ENCODE results near the gene CELF4.

CELF4 gene

DNA sequence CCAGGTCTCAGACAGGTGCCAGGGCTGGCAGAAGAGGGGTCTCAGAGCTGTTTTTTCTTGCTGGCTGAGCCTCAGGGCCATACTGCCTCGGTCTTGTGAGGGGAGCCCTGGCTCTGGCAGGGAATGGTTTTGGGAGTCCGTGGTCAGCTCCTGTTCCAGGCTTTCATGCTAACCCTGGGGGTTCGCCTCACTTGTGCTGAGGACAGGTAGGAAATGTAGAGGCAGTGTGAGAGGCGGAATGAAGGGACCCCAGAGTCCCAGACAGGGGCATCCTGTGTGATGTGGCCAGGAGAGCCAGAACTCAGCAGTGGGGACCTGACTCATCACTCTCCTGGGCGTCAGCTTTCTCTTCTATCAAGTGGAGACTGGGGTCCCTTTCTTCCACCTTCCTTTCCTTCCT, 5.7 kb upstream of the CELF4 start:
- no peak for DNase-seq

DNA sequence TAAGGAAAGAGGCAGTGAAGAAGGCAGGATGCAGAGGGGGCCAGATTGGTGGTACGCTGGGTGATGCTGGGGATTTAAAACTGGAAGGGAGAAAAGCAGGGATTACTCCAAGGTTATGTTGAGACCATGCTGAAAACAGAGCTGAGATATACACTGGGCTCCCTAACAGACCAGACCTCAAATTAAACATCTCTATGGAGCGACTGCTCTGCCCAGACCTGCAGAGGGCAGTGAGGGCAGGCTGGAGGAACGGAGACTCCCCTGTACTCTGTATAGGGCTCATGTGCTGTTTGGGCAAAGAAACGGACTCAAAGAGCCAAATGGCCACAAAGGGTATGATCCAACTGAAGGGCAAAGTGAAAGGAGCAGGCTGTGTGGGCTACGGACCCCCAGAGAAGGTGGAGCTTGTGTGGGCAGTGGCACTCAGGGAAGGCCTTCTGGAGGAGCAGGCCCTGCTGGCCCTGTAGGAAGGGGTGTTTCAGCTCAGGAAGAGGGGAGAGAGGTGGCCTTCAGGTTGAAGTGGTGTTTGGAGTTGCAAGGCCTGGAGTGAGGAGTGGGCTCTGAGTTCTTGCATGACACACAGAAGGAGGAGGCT, 4.8 kb upstream of the CELF4 start:
- no peak for DNase-seq

DNA sequence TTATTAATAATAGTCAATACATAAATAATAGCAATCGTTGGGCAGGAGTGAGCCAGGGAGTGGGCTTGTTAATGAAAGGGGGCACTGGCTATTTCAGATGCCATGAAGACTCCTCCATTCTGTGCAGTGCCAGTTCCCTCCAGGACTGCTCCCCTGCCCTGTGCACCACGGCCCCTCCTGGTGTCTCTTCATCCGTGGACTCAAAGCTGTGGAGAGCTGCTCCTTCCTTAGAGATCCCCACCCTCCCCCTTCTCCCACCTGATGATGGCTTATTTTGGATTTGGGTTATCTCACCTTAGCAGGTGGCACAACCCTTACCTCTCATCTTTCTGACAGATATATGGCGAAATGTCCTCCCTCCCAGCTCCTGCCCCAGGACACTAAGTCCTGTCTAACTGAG, 3.1 kb upstream of the CELF4 start:
- no peak for DNase-seq

DNA sequence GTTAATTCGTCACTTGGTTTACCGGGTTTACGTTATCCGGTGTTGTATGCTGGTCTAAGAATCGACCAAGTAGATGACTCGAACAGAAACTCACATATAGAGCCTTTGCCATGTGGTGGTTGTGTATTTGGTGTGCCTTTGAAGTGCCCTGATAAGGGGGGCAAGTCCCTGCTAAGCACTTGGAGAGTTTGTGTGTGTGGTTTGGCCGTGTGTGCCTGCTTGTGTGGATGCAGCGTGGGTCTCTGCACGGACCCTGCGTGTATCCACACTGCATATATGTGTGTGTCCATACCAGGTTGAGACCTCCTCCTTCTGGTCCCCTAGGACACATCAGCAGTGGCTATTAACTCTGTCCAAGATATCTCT, 2.4 kb upstream of the CELF4 start:
- DNase-seq: no peak

DNA sequence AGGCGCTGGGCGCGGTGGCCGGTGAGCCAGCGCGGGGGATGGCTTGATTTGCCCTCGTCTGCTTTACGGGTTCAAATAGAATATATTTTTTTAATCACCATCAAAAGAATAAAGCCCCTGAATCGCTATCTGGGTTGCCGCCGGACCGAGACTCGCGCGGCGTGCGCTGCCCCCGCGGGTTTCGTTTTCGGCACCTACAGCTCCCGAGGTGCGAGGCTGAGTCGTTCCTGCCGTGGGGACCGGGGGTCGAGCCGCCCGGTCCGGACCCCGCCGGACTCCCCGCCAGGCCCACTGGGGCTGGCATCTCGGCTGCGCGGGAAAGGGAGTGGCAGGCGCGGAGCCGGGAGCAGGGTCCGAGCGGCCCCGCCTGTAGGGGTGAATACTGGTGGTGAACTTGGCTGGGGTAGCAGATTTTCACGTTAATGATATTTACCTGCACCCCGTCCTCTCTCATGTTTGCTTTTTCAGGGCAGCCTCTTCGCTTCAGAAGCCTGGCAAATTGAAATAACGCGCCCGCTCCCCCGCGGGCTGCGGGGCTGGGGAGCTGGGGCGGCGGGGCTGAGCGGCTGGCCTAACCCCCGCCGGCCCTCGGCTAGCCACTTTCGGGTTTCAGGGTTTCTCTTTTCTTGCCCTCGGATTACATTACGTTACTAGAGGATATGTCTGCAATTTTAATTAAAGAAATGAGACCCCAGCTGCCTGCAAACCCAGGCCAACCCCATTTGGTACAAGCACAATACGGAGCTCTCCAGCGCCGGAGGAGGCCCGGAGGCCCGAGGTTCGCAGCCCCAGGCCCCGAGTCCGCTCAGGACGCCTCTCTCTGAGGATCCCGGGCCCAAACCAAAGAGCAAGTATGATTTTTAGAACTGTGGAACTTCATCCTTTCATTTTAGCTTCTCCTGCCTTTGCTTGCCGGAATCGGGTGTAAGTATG, 1.7 kb upstream of the CELF4 start:
- no peak for DNase-seq

DNA sequence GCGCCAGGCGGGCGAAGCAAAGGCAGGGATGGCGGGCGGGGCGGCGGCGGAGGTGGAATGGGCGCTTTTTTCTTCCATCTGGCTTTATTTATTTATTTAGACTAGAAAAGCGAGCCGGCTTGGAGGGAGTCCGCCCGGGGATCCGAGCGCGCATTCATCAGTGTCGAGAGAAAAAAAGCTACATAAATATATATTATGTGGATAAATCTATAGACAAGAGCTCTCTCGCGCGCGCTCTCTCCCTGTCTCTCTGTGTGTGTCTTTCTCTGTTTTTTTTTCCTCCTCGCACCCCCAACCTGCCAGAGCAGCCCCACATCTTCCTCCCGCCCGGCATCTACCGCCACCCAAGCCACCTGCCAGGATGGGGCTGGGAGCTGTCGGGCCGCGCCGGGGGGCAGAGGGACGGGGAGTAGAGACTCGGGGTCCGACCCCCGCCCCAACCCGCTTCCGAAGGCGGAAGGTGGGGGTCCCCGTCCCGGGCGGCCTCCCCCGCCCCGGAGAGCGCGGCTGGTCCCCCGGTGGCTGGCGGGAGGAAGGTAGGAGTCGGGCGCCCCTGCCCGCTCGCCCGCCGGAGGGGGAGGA, 972 bp upstream of the CELF4 start:
- no peak for DNase-seq

DNA sequence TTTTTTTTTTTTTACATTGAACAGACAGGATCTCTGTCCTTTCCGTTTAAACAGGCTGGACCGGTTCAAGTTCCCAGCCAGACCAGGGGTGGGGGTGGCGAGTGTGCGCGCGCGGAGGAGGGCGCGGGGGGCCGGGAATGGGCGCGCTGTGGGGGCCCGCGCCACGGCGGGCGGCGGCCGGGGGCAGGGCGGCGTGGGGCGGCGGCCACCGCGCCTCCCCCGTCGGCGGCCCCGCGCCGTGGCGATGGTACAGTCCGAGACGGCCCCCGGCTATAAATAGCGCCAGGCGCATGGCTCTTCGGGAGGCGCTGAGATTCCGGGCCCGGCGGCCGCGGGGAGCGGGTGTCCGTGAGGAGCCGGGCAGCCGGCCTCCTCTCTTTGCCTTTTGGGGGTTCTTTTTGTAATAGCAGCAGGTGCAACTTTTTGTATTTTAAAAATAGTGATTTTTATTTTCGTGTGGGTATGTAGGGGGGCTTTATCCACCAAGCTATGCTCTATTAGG, 430 bp upstream of the CELF4 start:
- DNase-seq: no peak

DNA sequence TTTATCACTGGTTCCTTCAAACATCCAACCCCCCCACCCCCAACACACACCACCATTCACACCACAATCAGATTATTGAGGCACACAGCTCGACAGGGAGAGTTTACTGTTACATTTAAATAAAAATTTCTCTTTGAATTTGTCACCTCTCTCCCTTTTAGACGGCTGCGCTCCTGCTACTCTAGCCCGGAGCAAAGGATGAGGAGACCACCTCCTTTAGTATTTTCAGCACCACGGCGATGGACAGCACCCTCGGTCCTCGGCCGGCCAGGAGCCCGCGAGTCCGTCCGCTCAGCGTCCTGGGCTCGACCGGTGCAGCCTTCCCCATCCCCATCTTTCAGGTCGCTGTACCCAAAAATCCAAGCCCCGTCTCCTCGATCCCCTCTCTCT, 892 bp downstream of the CELF4 start:
- DNase-seq: no peak

DNA sequence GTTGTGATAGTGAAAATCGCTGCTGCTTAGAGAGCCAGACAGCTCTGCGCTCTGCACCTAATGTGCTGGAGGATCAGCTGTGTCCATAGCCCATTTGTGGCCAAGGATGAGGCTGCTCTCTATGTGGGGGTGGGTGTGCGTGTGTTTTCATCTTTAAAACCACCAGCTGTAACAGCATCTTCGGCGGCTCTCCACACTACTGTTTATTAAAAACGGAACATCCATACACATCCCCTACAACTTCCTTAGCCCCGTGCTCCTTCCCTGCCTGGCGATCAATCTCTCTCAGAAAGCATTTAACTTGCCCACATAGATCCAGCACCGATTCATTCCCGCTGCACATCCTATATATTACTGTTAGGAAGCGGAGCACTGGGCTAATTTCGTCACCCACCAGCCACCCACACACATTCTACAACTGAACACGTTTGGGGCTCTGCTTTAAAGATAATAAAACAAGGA, 1.6 kb downstream of the CELF4 start:
- DNase-seq: no peak

DNA sequence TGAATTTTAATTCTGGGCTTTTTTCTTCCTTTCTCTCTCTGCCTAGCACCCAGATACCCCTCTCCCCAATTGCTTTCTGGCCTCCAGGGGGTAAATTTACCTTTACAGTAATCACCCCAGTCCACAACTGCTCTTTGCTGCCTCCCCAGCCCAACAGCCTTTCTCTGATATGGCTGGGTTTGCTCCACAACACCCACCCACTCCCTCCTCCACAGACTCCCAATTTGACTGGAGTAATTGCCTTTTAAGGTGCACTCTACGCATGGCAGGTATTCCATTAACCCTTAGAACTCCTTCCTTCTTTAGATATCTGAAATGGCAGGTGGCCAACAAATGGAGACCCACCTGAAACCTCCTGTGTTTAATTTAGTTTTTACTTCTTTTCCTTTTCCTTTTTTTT, 3.6 kb downstream of the CELF4 start:
- no peak for DNase-seq

DNA sequence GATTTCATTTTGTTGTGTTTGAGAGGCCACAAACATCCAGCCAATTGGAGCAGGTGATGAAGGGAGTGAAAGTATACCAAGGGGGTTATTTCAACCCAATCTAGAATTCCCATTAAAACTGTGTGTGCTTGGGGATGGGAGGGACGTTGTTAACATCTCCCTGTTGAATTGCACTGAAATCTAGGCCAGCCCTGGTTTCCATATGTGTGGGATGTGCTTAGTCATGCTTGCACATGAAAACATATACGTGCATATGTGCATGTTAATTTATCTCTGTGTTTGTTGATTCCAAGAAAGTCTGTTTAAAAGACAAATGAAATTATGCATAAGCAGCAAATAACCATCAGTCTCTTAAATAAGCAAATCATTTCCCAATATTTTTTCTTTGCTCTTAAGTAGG, 5.6 kb downstream of the CELF4 start:
- no peak for DNase-seq

DNA sequence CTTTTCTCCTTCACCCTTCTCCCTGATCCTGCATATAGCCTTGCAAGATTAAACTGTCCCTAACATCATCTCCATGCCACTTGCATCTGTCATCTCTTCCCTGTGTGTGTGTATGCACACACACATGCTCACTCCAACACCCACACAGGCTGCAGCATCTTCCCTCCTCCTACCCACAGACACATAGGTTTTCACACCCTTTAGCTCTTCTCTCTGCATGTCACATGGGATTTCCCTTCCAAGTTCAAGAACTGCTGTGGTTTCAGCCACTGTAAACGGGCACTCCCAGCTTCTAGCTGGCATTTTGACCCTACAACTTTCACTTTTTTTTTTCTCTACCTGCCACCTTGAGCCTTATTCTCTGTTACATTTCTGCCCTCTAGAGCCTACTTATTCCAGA, 6.4 kb downstream of the CELF4 start:
- no peak for DNase-seq

DNA sequence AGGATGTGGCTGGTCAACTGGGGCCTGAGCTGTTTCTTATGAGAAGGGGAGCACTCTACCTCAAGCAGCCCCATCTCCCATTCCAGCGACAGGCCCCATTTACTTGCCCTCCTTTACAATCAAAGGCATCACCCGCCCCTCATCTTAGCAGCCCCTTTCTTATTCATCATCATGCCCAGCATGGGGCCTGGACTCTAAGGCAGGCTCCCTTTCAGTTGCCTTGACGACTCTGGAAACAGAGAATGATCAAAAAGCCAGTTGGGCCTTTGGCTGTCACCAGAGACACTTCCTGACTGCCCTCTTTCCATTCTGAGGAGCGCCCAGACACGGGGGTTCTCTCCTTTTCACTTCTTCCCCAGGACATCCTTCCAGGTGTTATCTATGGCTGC, 11.2 kb downstream of the CELF4 start:
- no peak for DNase-seq

DNA sequence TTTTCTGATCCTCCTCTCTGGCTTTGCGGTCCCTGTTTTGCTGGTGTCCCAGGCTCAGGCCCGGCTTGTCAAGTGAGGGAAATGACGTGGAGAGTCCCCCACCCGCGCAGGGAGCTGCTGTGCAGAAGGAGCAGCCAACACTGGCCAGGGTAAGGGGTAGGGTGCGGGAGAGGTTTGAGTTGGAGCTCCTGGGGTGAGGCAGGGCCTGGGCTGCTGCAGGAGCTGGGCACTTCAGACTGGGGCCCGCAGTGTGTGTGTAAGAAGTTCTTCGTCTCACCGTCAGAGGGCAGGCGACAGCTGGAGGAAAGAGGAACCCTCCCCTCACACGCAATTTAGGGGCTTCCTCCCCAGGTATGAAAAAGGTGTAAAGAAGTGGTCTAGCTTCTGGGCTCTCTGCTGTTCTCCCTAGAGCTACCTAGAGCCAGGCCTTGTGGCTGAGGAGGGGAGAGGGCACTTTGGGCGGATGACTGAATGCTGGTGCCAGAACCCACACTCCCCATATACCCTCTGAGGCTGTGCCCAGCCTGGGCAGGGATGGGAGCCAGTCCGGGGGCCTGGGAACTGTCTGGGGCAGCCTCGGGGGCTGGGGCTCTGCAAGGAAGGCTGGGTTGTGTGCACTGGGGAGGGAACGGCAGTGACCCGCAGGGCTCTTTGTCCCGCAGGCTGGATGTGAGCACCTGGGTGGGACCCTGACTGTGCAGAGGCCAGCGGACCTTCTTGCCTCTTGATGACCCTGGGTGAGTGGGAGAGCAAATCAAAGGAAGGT, 11.8 kb downstream of the CELF4 start:
- DNase-seq: no peak

DNA sequence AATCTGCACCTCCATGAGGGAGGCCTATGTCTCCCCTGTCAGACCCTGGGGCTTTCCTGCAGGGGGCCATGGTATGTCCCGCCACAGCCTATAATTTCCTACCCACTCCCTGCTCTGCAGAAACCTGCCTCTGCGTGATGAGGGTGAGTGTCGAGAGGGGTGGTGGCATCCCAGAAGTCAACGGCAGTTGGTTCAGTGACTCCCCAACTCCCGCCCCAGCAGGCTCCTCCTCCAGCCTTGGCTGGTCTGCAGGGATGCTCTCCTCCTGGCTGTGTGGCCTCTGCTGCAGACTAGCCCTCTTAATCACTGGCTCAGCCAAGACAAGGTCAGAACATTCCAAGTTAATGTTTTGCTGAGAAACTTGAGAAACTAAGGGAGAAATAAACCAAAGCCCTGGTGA, 13.3 kb downstream of the CELF4 start:
- no peak for DNase-seq

DNA sequence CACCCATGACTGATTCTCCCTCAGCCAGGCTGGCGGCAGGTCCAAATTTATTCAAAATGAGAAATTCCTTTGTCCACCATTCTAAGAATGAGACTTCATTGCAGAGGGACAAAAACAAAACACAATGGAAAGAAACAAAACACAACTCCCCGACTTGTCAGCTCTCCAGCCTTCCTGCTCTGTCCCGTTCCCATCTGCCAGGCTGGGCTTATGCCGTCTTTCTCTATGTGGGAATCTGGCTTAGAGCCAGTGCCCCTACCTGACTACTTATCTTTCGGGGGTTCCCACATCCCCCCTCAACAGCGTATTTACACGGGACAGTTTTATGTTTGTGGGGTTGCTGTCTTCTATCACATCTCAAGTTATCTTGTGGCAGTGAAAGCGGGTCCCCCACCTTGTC, 13.8 kb downstream of the CELF4 start:
- DNase-seq: no peak

DNA sequence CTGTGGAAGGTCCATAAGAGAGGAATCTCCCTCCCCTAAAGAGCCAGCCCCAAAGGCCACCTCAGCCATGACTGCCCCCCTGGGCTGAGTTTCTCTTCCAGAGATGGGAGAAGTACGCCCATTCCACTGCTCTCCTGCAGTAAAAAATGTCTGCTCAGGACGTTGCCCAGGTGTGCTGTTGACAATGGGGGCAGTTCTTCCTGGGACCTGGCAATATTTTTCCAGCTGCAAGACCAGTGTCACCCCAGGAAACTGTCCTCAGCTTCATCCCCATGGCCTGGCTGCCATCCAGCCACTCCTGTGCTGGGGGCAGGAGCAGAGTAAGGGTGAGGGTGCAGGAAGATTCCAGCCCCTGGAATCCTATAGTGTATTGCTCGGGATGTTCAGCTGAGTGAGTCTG, 14.3 kb downstream of the CELF4 start:
- DNase-seq: no peak

DNA sequence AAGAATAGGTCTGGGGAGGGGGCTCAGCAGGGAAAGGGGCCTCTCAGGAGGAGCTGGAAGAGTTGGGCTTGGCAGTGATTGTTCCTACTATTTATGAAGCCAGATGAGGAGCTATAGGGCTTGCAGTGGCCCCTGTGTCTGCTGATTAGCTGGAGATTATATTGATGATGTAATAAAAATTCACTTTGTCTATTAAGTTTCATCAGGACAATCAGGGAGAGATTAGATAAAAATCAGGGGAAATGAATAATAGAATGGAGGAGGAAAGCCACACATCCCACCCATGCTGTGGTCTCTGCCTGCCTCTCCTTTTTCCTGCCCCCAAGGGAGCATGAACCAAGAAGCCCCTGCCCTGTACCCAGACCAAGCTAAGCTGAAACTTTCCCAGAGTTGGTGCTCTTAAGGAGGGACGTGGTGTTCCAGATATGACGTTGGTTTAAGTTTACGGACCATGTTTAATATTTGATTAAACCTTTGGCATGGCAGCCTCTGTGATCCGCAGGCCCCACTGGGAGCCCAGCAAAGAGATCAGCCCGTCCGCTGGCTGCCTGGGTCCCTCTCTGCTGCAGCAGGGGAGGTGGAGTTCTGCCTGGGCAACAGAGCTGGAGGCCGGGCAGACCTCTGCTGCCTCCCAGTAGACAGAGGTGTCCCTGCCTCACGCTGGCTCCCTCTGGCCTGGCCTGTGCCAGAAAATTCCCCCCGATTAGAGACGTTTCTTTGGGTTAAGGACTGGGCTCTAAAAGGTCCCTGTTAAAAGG, 15.3 kb downstream of the CELF4 start:
- no peak for DNase-seq

DNA sequence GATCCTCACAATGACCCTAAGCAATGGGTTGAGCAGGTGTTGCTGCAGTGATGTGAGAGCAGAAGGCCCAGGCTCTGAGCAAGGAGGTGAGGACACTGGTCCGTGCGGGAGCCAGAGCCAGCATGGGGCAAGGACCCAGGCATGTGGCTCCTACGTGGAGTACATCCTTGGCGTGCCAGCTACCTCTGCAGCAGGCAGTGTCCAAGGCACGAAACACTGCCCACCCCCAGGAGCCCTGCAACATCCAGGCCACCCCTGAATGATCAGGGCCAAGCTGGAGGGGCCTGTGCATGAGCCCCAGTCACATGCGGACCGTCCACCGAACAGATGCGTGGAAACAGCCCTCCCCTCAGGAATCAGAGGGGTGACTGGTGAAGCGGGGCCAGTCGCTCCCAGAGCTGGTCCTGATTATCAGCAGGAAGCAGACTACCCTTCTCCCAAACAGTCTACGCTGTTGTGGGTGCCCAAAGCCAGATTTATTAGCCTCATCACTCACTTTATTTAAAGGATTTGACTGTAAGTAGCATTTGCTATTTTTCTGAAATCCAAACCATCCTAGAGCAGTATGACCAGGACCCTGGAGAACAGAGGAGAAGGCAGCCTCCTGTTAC, 16.8 kb downstream of the CELF4 start:
- DNase-seq: no peak

DNA sequence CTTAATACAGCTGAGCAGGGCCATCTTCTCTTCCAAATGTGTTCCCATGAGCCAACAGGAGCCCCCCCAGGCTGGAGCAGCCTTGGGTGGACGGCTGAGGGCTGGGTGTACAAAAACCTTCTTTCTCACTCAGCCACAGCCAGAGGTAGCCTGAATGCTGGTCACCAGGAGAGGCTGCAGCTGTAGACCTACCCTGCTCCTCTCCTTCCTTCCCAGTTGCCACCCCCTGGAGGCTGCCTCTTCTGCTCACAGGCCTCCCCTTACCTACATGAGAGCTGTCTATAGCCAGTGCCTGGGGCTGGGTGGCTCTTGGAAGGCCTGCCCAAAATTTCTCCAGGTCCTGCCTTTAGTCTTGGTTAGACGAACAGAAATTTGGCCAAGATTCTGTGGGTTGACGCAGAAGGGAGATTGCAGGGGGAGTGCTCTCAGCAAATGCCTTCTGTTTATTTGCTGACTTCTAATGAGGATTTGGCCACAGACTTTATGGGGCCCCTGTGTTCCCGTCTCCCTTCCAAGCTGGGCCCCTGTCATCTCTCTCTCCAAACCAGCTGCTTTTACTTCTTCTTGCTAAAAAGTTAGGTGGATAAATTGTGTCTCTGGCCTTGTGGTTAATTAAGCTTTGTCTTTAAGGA, 18.3 kb downstream of the CELF4 start:
- no peak for DNase-seq

DNA sequence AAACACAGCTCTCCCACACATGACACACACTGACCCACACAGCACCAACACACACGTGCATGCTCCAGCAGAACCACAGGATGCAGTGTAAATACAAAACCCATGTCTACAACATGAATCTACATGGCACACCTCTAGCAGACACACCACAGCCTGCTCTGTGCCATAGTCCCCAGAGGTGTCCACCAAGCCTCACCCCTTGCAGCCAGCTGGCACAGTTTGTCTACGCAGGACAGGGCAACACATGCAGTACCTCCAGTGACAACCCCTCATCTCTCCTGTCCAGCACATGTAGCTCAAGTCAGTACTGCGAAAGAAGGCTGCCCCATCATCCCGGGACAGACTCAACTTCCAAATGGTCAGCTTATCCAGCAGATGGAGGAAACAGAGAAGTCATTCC, 18.9 kb downstream of the CELF4 start:
- DNase-seq: no peak

DNA sequence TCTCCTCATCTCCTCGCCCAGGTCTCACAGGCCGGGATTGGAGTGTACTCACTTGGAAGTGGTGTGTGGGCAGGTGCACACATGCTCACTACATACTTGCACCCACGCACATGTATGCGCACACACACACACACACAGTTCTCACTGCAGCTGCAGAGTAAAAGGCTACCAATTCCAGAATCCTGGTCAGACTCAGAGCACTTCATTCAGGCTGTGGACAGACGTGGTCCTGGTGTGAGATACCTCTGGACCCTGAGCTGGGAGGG, 19.4 kb downstream of the CELF4 start:
- no peak for DNase-seq

Data from effector CD4-positive, alpha-beta T cell (primary cell).